Stimulated activated CD4-positive, alpha-beta T cell treated with anti-CD3 and anti-CD28 coated beads, Interleukin-1b, Interleukin-23, amount 100 ng/mL, for 1 hour (primary cell): ENCODE data around the gene DMXL1.

Source experiments
- DNase-seq, 2 donors: peaks; one replicate each; pipeline ENCODE4 v3.0.0-alpha.2; 2020; ENCODE audit warnings: low read depth in 2 of 2

The DMXL1 gene

GRCh38 chr5:119290607-119291006 is 219.7 kb downstream of the DMXL1 start:
- DNase-seq: no peak

GRCh38 chr5:119291056-119291455 is 220.2 kb downstream of the DMXL1 start:
- no peak for DNase-seq

- no peak for DNase-seq
Measured at GRCh38 chr5:119291877-119292276, 221.0 kb downstream of the DMXL1 start.

- DNase-seq: no peak
Measured at GRCh38 chr5:119292701-119293515, 222.0 kb downstream of the DMXL1 start.

GRCh38 chr5:119293516-119293829 is 222.6 kb downstream of the DMXL1 start:
- DNase-seq: no peak
